Neural crest cell (in vitro differentiated cells): ENCODE measurements around the gene SMG7. TPM values are rescaled to one million over a fixed set of nuclear protein-coding genes. Genes with fewer than 3 reads are reported as not detected.

ENCODE experiments used
- DNase-seq: peaks from one replicate; pipeline ENCODE4 v3.0.0; 2021; ENCODE audit warnings: low read depth, mixed read lengths, low spot score
- H3K27ac Mint-ChIP-seq: one replicate; pipeline ENCODE4 v1.8.0; 2021; ENCODE audit warnings: mild to moderate bottlenecking, mixed read lengths; ENCODE audit not compliant: unreplicated experiment
- H3K27me3 Mint-ChIP-seq: 2 replicates; pipeline ENCODE4 v1.8.0; 2021; ENCODE audit warnings: low read depth, mild to moderate bottlenecking, mixed read lengths
- H3K36me3 Mint-ChIP-seq: 2 replicates; pipeline ENCODE4 v1.8.0; 2021; ENCODE audit warnings: low read depth, mild to moderate bottlenecking, mixed read lengths
- H3K4me1 Mint-ChIP-seq: 2 replicates; pipeline ENCODE4 v1.8.0; 2021; ENCODE audit warnings: mixed read lengths
- H3K4me3 Mint-ChIP-seq: one replicate; pipeline ENCODE4 v1.8.0; 2021; ENCODE audit warnings: mild to moderate bottlenecking, mixed read lengths
- H3K9me3 Mint-ChIP-seq: 2 replicates; pipeline ENCODE4 v1.8.0; 2021; ENCODE audit warnings: mixed read lengths
- total RNA-seq: library from RNA; stranded (reverse); gene quantifications from 2 replicates; pipeline ENCODE4 v1.2.1, GENCODE V29; 2021
- TF ChIP-seq, protein P1 (sequence below): fragments of 200-600 bp; sonication (generic); conservative IDR thresholded peaks from 2 replicates; pipeline ENCODE4 v1.5.0; 2021; ENCODE audit warnings: antibody characterized with exemption, mild to moderate bottlenecking

The SMG7 gene
- total RNA-seq, 1 donor from 2014 or later, result 72.4 TPM

DNA sequence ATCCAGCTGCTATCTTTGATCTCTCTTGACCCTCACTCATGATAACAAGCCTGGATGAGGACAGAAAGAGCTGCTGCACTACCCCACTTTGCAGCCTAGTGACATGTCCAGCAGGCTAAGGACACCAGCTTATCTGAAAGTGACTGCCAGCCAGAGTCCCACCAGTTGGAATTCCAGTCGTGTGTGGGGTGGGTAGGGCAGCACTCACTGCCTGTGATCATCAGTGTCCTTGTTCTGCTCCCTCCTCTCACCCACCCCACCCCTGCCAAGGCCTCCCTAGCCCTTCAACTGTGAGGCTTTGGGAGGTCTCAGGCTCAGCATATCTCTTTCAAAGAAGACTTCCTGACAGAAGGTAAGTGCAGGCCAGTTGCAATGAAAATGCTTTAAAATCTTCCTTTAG is 38.6 kb upstream of the SMG7 start:
- Mint-ChIP-seq H3K4me1 (no peaks in the 10 kb centered on the region), H3K27ac (no peak overlapping the region), H3K27me3 (peaks cover 8% of the 10 kb centered on the region), H3K9me3 (no peaks in the 10 kb centered on the region), H3K4me3 (no peak overlapping the region), H3K36me3 (no peaks in the 10 kb centered on the region)
- TF ChIP-seq, protein P1, sequence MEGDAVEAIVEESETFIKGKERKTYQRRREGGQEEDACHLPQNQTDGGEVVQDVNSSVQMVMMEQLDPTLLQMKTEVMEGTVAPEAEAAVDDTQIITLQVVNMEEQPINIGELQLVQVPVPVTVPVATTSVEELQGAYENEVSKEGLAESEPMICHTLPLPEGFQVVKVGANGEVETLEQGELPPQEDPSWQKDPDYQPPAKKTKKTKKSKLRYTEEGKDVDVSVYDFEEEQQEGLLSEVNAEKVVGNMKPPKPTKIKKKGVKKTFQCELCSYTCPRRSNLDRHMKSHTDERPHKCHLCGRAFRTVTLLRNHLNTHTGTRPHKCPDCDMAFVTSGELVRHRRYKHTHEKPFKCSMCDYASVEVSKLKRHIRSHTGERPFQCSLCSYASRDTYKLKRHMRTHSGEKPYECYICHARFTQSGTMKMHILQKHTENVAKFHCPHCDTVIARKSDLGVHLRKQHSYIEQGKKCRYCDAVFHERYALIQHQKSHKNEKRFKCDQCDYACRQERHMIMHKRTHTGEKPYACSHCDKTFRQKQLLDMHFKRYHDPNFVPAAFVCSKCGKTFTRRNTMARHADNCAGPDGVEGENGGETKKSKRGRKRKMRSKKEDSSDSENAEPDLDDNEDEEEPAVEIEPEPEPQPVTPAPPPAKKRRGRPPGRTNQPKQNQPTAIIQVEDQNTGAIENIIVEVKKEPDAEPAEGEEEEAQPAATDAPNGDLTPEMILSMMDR, result no peak
- no peak for DNase-seq

DNA sequence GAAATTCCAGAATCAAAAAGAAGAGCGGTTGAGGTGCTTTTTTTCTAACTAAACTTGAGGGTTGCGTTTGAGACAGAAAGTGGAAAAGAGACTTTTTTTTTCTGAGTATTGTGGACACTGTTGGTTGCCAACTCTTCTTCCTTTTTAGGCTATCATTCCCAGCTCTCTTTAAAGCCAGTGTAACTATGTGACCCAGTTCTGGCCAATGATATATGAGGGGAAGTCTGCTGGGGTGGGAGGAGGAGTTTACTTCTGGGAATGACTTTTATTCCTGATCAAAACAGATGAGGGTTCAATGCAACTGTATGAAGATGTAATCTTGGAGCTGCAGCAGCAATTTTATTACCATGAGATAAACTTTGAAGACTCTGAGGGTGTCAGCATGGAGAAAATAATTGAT is 36.8 kb upstream of the SMG7 start:
- Mint-ChIP-seq H3K4me1 (no peaks in the 10 kb centered on the region), H3K4me3 (no peak overlapping the region), H3K27ac (no peak overlapping the region), H3K36me3 (no peaks in the 10 kb centered on the region), H3K9me3 (no peaks in the 10 kb centered on the region), H3K27me3 (peaks cover 8% of the 10 kb centered on the region)
- no peak for DNase-seq
- TF ChIP-seq, protein P1, result no peak

DNA sequence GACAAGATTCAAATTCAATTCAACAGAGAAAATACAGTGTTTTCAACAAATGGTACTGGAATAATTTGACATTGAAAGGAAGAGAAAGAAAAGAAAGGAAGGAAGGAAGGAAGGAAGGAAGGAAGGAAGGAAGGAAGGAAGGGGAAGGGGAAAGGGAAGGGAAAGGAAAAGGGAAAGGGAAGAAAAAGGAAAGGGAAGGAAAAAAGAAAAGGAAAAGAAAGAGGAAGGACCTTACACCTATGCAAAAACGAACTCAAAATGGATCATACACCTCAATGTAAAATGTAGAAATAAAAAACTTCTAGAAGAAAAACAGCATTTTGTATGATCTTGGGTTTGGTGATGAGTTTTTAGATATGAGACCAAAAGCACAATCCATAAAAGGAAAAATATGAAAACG is 34.2 kb upstream of the SMG7 start:
- Mint-ChIP-seq H3K27me3 (peaks cover 8% of the 10 kb centered on the region), H3K9me3 (no peaks in the 10 kb centered on the region), H3K4me3 (no peak overlapping the region)

DNA sequence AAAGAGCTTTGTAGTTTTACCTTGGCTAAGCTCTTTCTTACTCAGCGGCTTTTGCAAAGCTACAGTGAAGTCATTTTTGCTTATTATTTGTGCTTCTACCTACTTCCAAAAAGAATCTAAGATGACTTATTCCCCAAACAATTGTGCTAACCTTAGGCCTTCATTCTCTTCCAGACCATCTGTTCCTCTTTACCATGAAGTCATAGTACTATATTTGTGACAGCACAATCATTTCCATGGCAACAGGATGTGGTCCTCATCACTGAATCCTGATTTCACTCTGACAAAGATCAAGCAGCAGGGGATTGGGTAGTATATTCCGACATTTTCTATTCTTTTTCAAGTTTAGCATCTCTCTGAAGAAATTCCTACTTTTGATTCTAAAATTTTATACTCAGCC is 29.3 kb upstream of the SMG7 start:
- TF ChIP-seq, protein P1, result no peak
- Mint-ChIP-seq H3K9me3 (no peaks in the 10 kb centered on the region), H3K36me3 (no peaks in the 10 kb centered on the region), H3K27me3 (peaks cover under 1% of the 10 kb centered on the region), H3K27ac (no peak overlapping the region), H3K4me3 (no peak overlapping the region), H3K4me1 (peaks cover 5% of the 10 kb centered on the region)
- DNase-seq, result no peak

More for the DNA sequence above, 34.2 kb upstream of the SMG7 start:
- Mint-ChIP-seq H3K4me1 (peaks cover 2% of the 10 kb centered on the region), H3K27ac (no peak overlapping the region), H3K36me3 (no peaks in the 10 kb centered on the region)
- DNase-seq, result no peak
- TF ChIP-seq, protein P1, result no peak

DNA sequence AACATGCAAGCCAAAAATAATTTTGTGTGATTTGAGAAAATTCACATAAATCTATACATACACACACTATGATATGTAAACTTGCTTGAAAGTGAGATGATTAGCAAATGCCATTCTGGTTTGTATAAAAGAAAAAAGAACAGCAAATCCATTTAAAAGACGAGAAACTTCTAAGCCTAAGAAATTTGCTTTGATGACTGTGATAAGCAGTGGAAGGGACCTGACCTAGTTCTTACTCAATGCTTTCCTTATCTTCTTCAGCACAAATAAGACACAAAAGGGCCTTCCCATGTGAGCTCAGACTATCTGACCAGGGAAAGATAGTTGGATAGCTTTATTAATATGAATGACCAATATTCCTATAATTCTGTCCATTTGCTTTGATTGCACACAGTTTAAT is 28.8 kb upstream of the SMG7 start:
- H3K27me3 Mint-ChIP-seq, result no peaks in the 10 kb centered on the region
- no peak for DNase-seq
- no peaks in the 10 kb centered on the region for H3K36me3 Mint-ChIP-seq
- TF ChIP-seq, protein P1, result no peak
- H3K27ac Mint-ChIP-seq, result no peak overlapping the region
- H3K4me1 Mint-ChIP-seq, result peaks cover 5% of the 10 kb centered on the region
- no peaks in the 10 kb centered on the region for H3K9me3 Mint-ChIP-seq
- H3K4me3 Mint-ChIP-seq, result no peak overlapping the region

DNA sequence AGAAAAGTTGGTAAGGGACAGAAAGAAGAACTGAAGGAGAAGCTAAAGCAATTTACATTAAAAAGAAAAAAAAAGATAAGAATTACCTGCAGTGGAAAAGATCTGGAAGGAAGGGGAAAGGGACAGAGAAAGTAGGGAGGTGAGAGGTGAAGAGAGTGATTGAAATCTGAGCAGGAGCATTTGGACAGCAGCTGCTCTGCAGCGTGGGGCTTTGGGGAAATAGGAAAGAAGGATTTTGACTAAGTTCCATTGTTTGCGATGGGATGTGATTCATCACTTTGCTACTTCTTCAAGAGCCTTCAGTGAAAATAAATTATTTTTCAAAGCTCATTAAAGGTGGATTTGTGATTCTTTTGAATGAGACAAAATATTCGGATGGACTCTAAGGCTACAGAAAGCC is 28.1 kb upstream of the SMG7 start:
- H3K9me3 Mint-ChIP-seq, result no peaks in the 10 kb centered on the region
- no peak overlapping the region for H3K27ac Mint-ChIP-seq
- TF ChIP-seq, protein P1, result no peak
- H3K27me3 Mint-ChIP-seq, result no peaks in the 10 kb centered on the region
- H3K4me3 Mint-ChIP-seq, result no peak overlapping the region
- peaks cover 5% of the 10 kb centered on the region for H3K4me1 Mint-ChIP-seq
- H3K36me3 Mint-ChIP-seq, result no peaks in the 10 kb centered on the region
- DNase-seq, result no peak
